K562 (cell line): ENCODE results near the gene CNKSR1. TPM values are rescaled to one million over a fixed set of nuclear protein-coding genes. Genes with fewer than 3 reads are reported as not detected.

Experiments
- ATF7 ChIP-seq: fragments of 450-650 bp; IDR thresholded peaks from 2 replicates; pipeline ENCODE4 v1.7.1; 2014; ENCODE audit warnings: mild to moderate bottlenecking, moderate library complexity
- BRD9 ChIP-seq: fragments of 450-650 bp; IDR thresholded peaks from 2 replicates; pipeline ENCODE4 v1.6.1; 2018; ENCODE audit warnings: low read depth; ENCODE audit not compliant: partially characterized antibody
- EHMT2 ChIP-seq: fragments of 450-650 bp; IDR thresholded peaks from 2 replicates; pipeline ENCODE4 v1.6.1; 2018; ENCODE audit warnings: antibody characterized with exemption
- FOXK1 ChIP-seq: sonication (generic); formaldehyde crosslinking; IDR thresholded peaks from 2 replicates; pipeline ENCODE4 v1.8.0; 2022; ENCODE audit warnings: missing genetic modification reagents, mild to moderate bottlenecking, borderline replicate concordance
- GATA2 ChIP-seq: sonication (generic); formaldehyde crosslinking; IDR thresholded peaks from 2 replicates; pipeline ENCODE4 v1.4.0; 2020; ENCODE audit warnings: mild to moderate bottlenecking, missing genetic modification reagents
- HDAC6 ChIP-seq: IDR thresholded peaks from 2 replicates; pipeline ENCODE4 v1.6.1; 2012; ENCODE audit warnings: low read depth, mild to moderate bottlenecking, control low read depth, inconsistent platforms, low read length, moderate library complexity
- HLTF ChIP-seq: fragments of 450-650 bp; IDR thresholded peaks from 2 replicates; pipeline ENCODE4 v1.6.1; 2016
- IRF9 ChIP-seq: fragments of 450-650 bp; IDR thresholded peaks from 2 replicates; pipeline ENCODE4 v1.6.1; 2016; ENCODE audit warnings: missing biosample characterization, missing genetic modification characterization
- MAZ ChIP-seq, 2 experiments: fragments of 450-650 bp in 1 of 2; sonication (generic) in 1 of 2; formaldehyde crosslinking; IDR thresholded peaks in 1 of 2; conservative IDR thresholded peaks in 1 of 2; 2 replicates each; pipeline versions ENCODE4 v1.4.0 to v1.5.0; 2020; ENCODE audit warnings: mild to moderate bottlenecking in 1 of 2, missing genetic modification reagents in 1 of 2
- MLX ChIP-seq, 2 experiments: fragments of 450-650 bp in 1 of 2; sonication (generic) in 1 of 2; formaldehyde crosslinking; conservative IDR thresholded peaks; 2 replicates each; pipeline versions ENCODE4 v1.4.0 to v1.8.1; 2020 to 2022; ENCODE audit warnings: mild to moderate bottlenecking in 1 of 2, missing genetic modification reagents in 1 of 2
- MYBL2 ChIP-seq, 2 experiments: fragments of 450-650 bp in 1 of 2; sonication (generic) in 1 of 2; formaldehyde crosslinking in 1 of 2; IDR thresholded peaks; 2 replicates each; pipeline versions ENCODE4 v1.6.1 to v1.8.1; 2017 to 2022; ENCODE audit warnings: borderline replicate concordance in 1 of 2, inconsistent platforms in 1 of 2, low read depth in 1 of 2, mild to moderate bottlenecking in 1 of 2, missing genetic modification reagents in 1 of 2, moderate library complexity in 1 of 2
- NR2C2 ChIP-seq, 2 experiments: fragments of 200-800 bp in 1 of 2; sonication (Bioruptor generic) in 1 of 2; sonication (generic) in 1 of 2; formaldehyde crosslinking in 1 of 2; IDR thresholded peaks; 2 replicates each; pipeline versions ENCODE4 v1.6.1 to v1.8.0; 2016 to 2022; ENCODE audit warnings: mild to moderate bottlenecking in 1 of 2, missing compliant biosample characterization in 1 of 2, missing genetic modification characterization in 1 of 2, missing genetic modification reagents in 1 of 2
- RBM17 ChIP-seq: fragments of 200-400 bp; formaldehyde crosslinking; IDR thresholded peaks from 2 replicates; pipeline ENCODE4 v1.6.1; 2017; ENCODE audit warnings: low read depth, mild to moderate bottlenecking, low read length, borderline replicate concordance
- SMAD1 ChIP-seq: fragments of 150-350 bp; IDR thresholded peaks from 2 replicates; pipeline ENCODE4 v1.6.1; 2014; ENCODE audit warnings: low read length, low read depth; ENCODE audit not compliant: partially characterized antibody
- SMAD2 ChIP-seq: fragments of 150-350 bp; IDR thresholded peaks from 2 replicates; pipeline ENCODE4 v1.6.1; 2014; ENCODE audit warnings: low read depth, mild to moderate bottlenecking, low read length
- SMARCC2 ChIP-seq: fragments of 450-650 bp; IDR thresholded peaks from 2 replicates; pipeline ENCODE4 v1.6.1; 2017; ENCODE audit warnings: antibody characterized with exemption, moderate library complexity, mild to moderate bottlenecking, low read depth
- VEZF1 ChIP-seq: fragments of 200-800 bp; sonication (Bioruptor generic); IDR thresholded peaks from 2 replicates; pipeline ENCODE4 v1.6.1; 2017; ENCODE audit warnings: missing genetic modification characterization, missing compliant biosample characterization
- ZNF174 ChIP-seq: fragments of 250-450 bp; sonication (Bioruptor Pico); IDR thresholded peaks from 2 replicates; pipeline ENCODE4 v1.4.0; 2020; ENCODE audit warnings: mild to moderate bottlenecking
- ZNF695 ChIP-seq: fragments of 450-650 bp; formaldehyde crosslinking; IDR thresholded peaks from 2 replicates; pipeline ENCODE4 v1.4.0; 2020; ENCODE audit warnings: mild to moderate bottlenecking, moderate library complexity
- polyA plus RNA-seq, 8 experiments: library from polyadenylated mRNA; depleted of rRNA in 4 of 8; stranded (reverse) in 5 of 8; unstranded in 3 of 8; fragments of >200 nt; fragmentation: Nextera tagmentation in 2 of 8; fragmentation: Illumina TruSeq in 1 of 8; extraction: Ambion mirVana in 2 of 8; extraction: Trizol in 1 of 8; gene quantifications; 2 replicates each; pipeline versions ENCODE4 v1.2.1 to v1.2.3, GENCODE V29; 2011 to 2014; ENCODE audit warnings: inconsistent platforms in 1 of 8, missing spikeins in 1 of 8
- total RNA-seq, 7 experiments: library from RNA; depleted of rRNA in 6 of 7; stranded (reverse); fragments of >200 nt in 6 of 7; fragmentation: Illumina TruSeq in 2 of 7; extraction: Trizol in 2 of 7; gene quantifications; 2 replicates each; pipeline versions ENCODE4 v1.2.1 to v1.2.3, GENCODE V29; 2011 to 2021; ENCODE audit warnings: low replicate concordance in 1 of 7
- TF ChIP-seq, protein P1 (sequence below): sonication (generic); formaldehyde crosslinking; IDR thresholded peaks from 2 replicates; pipeline ENCODE4 v1.8.1; 2023; ENCODE audit warnings: mild to moderate bottlenecking, missing genetic modification reagents

CNKSR1 gene
- total and polyA plus RNA-seq, 9 of the 15 experiments (the other 6 are each of a cell fraction or from before 2014, with no cell fraction given): 0.03 to 2.8 (median 1.1) TPM

DNA sequence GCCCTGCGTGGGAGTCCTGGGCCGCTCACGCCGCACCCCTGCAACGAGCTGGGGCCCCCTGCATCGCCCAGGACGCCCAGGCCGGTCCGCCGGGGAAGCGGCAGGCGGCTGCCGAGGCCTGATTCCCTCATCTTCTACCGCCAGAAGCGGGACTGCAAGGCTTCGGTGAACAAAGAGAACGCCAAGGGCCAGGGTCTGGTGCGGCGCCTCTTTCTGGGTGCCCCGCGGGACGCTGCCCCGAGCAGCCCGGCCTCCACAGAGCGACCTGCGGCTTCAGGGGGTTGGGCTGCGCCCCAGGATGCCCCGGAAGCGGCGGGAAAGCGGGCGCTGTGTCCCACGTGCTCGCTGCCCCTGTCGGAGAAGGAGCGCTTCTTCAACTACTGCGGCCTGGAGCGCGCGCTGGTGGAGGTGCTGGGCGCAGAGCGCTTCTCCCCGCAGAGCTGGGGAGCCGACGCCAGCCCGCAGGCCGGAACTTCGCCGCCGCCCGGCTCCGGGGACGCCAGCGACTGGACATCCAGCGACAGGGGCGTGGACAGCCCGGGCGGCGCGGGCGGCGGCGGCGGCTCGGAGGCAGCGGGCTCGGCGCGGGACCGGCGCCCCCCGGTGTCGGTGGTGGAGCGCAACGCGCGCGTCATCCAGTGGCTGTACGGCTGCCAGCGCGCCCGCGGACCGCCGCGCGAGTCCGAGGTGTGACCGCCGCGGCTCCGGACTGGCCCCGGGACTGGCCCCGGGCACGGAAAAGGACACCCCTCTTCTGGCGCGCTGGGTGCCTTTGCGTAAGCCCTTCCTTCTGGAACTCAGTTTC lies 15.7 kb upstream of the CNKSR1 start (continued):
- peak; percentile 60; the same call in 1 of the 2 replicates for TF ChIP-seq FOXK1
- no peak for TF ChIP-seq BRD9
- TF ChIP-seq GATA2 (CRISPR knock-in tag): no peak
- peak in 1 of 2 experiments; percentile 77; a peak in 2 of 4 replicates for TF ChIP-seq MLX (CRISPR knock-in tag; conservative IDR thresholded peaks at IDR 0.05)
- no peak for TF ChIP-seq ZNF174 (CRISPR knock-in tag)
- TF ChIP-seq SMARCC2: peak; percentile 33; the same call in 1 of the 2 replicates
- no peak; the same call in 1 of the 2 replicates for TF ChIP-seq IRF9 (tag)
- 0 out of 2 replicates have a peak, but pooled peaks have one; percentile 53 for TF ChIP-seq ZNF695 (CRISPR knock-in tag)
- no peak for TF ChIP-seq SMAD2
- TF ChIP-seq HDAC6: no peak
- peak in 1 of 2 experiments; percentile 83; a peak in 2 of 4 replicates for TF ChIP-seq MAZ (CRISPR knock-in tag; conservative IDR thresholded peaks at IDR 0.05 in 1 of 2, IDR thresholded peaks at IDR 0.05 in 1 of 2)
- TF ChIP-seq SMAD1: no peak
- TF ChIP-seq NR2C2 (CRISPR knock-in tag; IDR thresholded peaks at IDR 0.05): peak; percentile 64; the same call in 1 of the 2 replicates
- peak; percentile 79 for TF ChIP-seq NR2C2 (tag; IDR thresholded peaks at IDR 0.05)
- TF ChIP-seq, protein P1, sequence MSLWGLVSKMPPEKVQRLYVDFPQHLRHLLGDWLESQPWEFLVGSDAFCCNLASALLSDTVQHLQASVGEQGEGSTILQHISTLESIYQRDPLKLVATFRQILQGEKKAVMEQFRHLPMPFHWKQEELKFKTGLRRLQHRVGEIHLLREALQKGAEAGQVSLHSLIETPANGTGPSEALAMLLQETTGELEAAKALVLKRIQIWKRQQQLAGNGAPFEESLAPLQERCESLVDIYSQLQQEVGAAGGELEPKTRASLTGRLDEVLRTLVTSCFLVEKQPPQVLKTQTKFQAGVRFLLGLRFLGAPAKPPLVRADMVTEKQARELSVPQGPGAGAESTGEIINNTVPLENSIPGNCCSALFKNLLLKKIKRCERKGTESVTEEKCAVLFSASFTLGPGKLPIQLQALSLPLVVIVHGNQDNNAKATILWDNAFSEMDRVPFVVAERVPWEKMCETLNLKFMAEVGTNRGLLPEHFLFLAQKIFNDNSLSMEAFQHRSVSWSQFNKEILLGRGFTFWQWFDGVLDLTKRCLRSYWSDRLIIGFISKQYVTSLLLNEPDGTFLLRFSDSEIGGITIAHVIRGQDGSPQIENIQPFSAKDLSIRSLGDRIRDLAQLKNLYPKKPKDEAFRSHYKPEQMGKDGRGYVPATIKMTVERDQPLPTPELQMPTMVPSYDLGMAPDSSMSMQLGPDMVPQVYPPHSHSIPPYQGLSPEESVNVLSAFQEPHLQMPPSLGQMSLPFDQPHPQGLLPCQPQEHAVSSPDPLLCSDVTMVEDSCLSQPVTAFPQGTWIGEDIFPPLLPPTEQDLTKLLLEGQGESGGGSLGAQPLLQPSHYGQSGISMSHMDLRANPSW (CRISPR knock-in tag): peak; percentile 66; the same call in 1 of the 2 replicates
- TF ChIP-seq ATF7: peak; percentile 78; the same call in 1 of the 2 replicates
- TF ChIP-seq HLTF: peak; percentile 22; the same call in 1 of the 2 replicates
- no peak for TF ChIP-seq MYBL2 (IDR thresholded peaks at IDR 0.05; ENCODE audit: low read depth)
- TF ChIP-seq MYBL2 (CRISPR knock-in tag; IDR thresholded peaks at IDR 0.05; ENCODE audit: borderline replicate concordance): no peak
- TF ChIP-seq EHMT2: no peak
- TF ChIP-seq VEZF1: peak; percentile 54
- no peak for TF ChIP-seq RBM17
